ENCODE data around the gene NT5DC4.
A peak's percentile ranks its signal among the peaks of the same experiment; 100 is the strongest.

The NT5DC4 gene

GRCh38 chr2:112757265-112757664 is 36.4 kb downstream of the NT5DC4 start:
- no peak for DNase-seq

- DNase-seq: no peak
These were observed 37.9 kb downstream of the NT5DC4 start for GRCh38 chr2:112758711-112759110.

- no peak for DNase-seq
These were observed 39.3 kb downstream of the NT5DC4 start for GRCh38 chr2:112760149-112760548.

- no peak for DNase-seq
These were observed 41.5 kb downstream of the NT5DC4 start for GRCh38 chr2:112762276-112762675.

GRCh38 chr2:112764071-112765044 is 43.5 kb downstream of the NT5DC4 start, which contains the start of gene CKAP2L:
Gene CKAP2L (minus strand): TSS chr2:112764609. CDS start chr2:112764598, 11 bp downstream.
- peak; percentile 81 for DNase-seq

- no peak for DNase-seq
These were observed 44.4 kb downstream of the NT5DC4 start for GRCh38 chr2:112765251-112765650.

GRCh38 chr2:112767693-112768330 is 47.0 kb downstream of the NT5DC4 start:
- no peak for DNase-seq

GRCh38 chr2:112768432-112768831 is 47.6 kb downstream of the NT5DC4 start:
- no peak for DNase-seq

- DNase-seq: no peak
These were observed 51.5 kb downstream of the NT5DC4 start for GRCh38 chr2:112772322-112772721.

- DNase-seq: no peak
These were observed 52.2 kb downstream of the NT5DC4 start for GRCh38 chr2:112772911-112773475.

- no peak for DNase-seq
These were observed 52.7 kb downstream of the NT5DC4 start for GRCh38 chr2:112773556-112773955.

GRCh38 chr2:112774536-112775285 is 53.9 kb downstream of the NT5DC4 start:
- no peak for DNase-seq

- DNase-seq: no peak
These were observed 55.3 kb downstream of the NT5DC4 start for GRCh38 chr2:112776113-112776512.

GRCh38 chr2:112777036-112777435 is 56.2 kb downstream of the NT5DC4 start:
- DNase-seq: no peak

- no peak for DNase-seq
These were observed 58.8 kb downstream of the NT5DC4 start for GRCh38 chr2:112779598-112779997.

- DNase-seq: no peak
These were observed 61.5 kb downstream of the NT5DC4 start for GRCh38 chr2:112782234-112782799.

- DNase-seq: no peak
These were observed 62.4 kb downstream of the NT5DC4 start for GRCh38 chr2:112783187-112783714.

GRCh38 chr2:112784199-112785189 is 63.7 kb downstream of the NT5DC4 start, which contains the start of gene IL1A:
Gene IL1A (minus strand): TSS chr2:112784493. CDS start chr2:112783770, 723 bp downstream.
- no peak for DNase-seq

GRCh38 chr2:112787294-112787693 is 66.5 kb downstream of the NT5DC4 start:
- no peak for DNase-seq

- no peak for DNase-seq
These were observed 67.0 kb downstream of the NT5DC4 start for GRCh38 chr2:112787729-112788393.
